Large intestine (tissue), 3 donors: Measurements from ENCODE around the gene CLBA1. TPM values are rescaled to one million over a fixed set of nuclear protein-coding genes. Genes with fewer than 3 reads are reported as not detected.

Experiments
- DNase-seq, 2 donors: peaks; one replicate each; pipeline versions ENCODE4 v3.0.0 to v3.0.0-alpha.2; 2013
- H3K27ac ChIP-seq: one replicate; pipeline ENCODE4 v1.5.1; 2013; ENCODE audit warnings: low read length
- H3K27me3 ChIP-seq: 2 replicates; pipeline ENCODE4 v1.6.1; 2013; ENCODE audit warnings: low read length; ENCODE audit not compliant: control insufficient read depth, insufficient read depth
- H3K36me3 ChIP-seq: 2 replicates; pipeline ENCODE4 v1.6.1; 2013; ENCODE audit warnings: low read length; ENCODE audit not compliant: control insufficient read depth, insufficient read depth
- H3K4me1 ChIP-seq: one replicate; pipeline ENCODE4 v1.6.1; 2013; ENCODE audit warnings: low read length; ENCODE audit not compliant: control insufficient read depth, insufficient read depth
- H3K4me3 ChIP-seq: one replicate; pipeline ENCODE4 v1.5.1; 2013; ENCODE audit warnings: low read length
- H3K9me3 ChIP-seq: one replicate; pipeline ENCODE4 v1.6.1; 2013; ENCODE audit warnings: mild to moderate bottlenecking, low read depth, low read length, moderate library complexity; ENCODE audit not compliant: control insufficient read depth
- WGBS: methylation state at CpG from one replicate; pipeline ENCODE4 v1.1.5; 2013; ENCODE audit warnings: low lambda C conversion rate; ENCODE audit not compliant: insufficient coverage; 5-methylcytosine and 5-hydroxymethylcytosine counted together
- polyA plus RNA-seq: library from polyadenylated mRNA; unstranded; fragments of 120-200 nt; gene quantifications from one replicate; pipeline ENCODE4 v1.2.1, GENCODE V29; 2013

CLBA1 gene
- polyA plus RNA-seq, 1 donor = 7.0 TPM

GRCh38 chr14:104982548-104983230 is 2.9 kb upstream of the CLBA1 start:
- Histone ChIP-seq H3K9me3 (peaks cover 3% of the 10 kb centered on the region), H3K4me1 (peaks cover 1% of the 10 kb centered on the region), H3K4me3 (no peak overlapping the region), H3K36me3 (no peaks in the 10 kb centered on the region), H3K27me3 (peaks cover under 1% of the 10 kb centered on the region), H3K27ac (no peak overlapping the region)
- DNase-seq = no peak
- no CpG with 5 or more reads among the region's 10 CpGs for WGBS

- no peaks in the 10 kb centered on the region for H3K4me1 ChIP-seq
- H3K27ac ChIP-seq = no peak overlapping the region
- WGBS = no CpG with 5 or more reads among the region's 12 CpGs
- no peak for DNase-seq
- peaks cover 3% of the 10 kb centered on the region for H3K9me3 ChIP-seq
- no peaks in the 10 kb centered on the region for H3K27me3 ChIP-seq
- H3K36me3 ChIP-seq = no peaks in the 10 kb centered on the region
- H3K4me3 ChIP-seq = no peak overlapping the region
Observed at GRCh38 chr14:104983231-104983721, 2.3 kb upstream of the CLBA1 start.

- Histone ChIP-seq H3K9me3 (peaks cover 3% of the 10 kb centered on the region), H3K27me3 (no peaks in the 10 kb centered on the region), H3K36me3 (no peaks in the 10 kb centered on the region), H3K4me3 (no peak overlapping the region), H3K27ac (no peak overlapping the region), H3K4me1 (no peaks in the 10 kb centered on the region)
- WGBS = no CpG with 5 or more reads among the region's 15 CpGs
- DNase-seq = no peak
Observed at GRCh38 chr14:104984056-104984894, 1.3 kb upstream of the CLBA1 start.

GRCh38 chr14:104986487-104987164 is 1.0 kb downstream of the CLBA1 start:
- H3K27me3 ChIP-seq = no peaks in the 10 kb centered on the region
- peaks cover 3% of the 10 kb centered on the region for H3K36me3 ChIP-seq
- no peak overlapping the region for H3K27ac ChIP-seq
- peak overlapping the region; percentile 74 for H3K4me3 ChIP-seq
- no CpG with 5 or more reads among the region's 19 CpGs for WGBS
- no peaks in the 10 kb centered on the region for H3K4me1 ChIP-seq
- peaks cover 3% of the 10 kb centered on the region for H3K9me3 ChIP-seq
- DNase-seq = no peak

GRCh38 chr14:104989236-104989950 is 3.8 kb downstream of the CLBA1 start:
- Histone ChIP-seq H3K27me3 (no peaks in the 10 kb centered on the region), H3K4me3 (no peak overlapping the region), H3K27ac (no peak overlapping the region), H3K36me3 (peaks cover 23% of the 10 kb centered on the region), H3K4me1 (no peaks in the 10 kb centered on the region), H3K9me3 (peaks cover 6% of the 10 kb centered on the region)
- no peak for DNase-seq
- WGBS = no CpG with 5 or more reads among the region's 16 CpGs

- Histone ChIP-seq H3K36me3 (peaks cover 28% of the 10 kb centered on the region), H3K27ac (no peak overlapping the region), H3K4me1 (no peaks in the 10 kb centered on the region), H3K27me3 (no peaks in the 10 kb centered on the region), H3K9me3 (peaks cover 4% of the 10 kb centered on the region), H3K4me3 (no peak overlapping the region)
- no peak for DNase-seq
- no CpG with 5 or more reads among the region's 7 CpGs for WGBS
Observed at GRCh38 chr14:104989951-104990303, 4.3 kb downstream of the CLBA1 start.

GRCh38 chr14:104991896-104992230 is 6.3 kb downstream of the CLBA1 start:
- DNase-seq = no peak
- Histone ChIP-seq H3K36me3 (peaks cover 35% of the 10 kb centered on the region), H3K27ac (no peak overlapping the region), H3K4me3 (no peak overlapping the region), H3K4me1 (no peaks in the 10 kb centered on the region), H3K9me3 (peaks cover 3% of the 10 kb centered on the region), H3K27me3 (no peaks in the 10 kb centered on the region)
- no CpG with 5 or more reads among the region's 34 CpGs for WGBS

- Histone ChIP-seq H3K9me3 (peaks cover 3% of the 10 kb centered on the region), H3K4me1 (no peaks in the 10 kb centered on the region), H3K27ac (no peak overlapping the region), H3K4me3 (no peak overlapping the region), H3K27me3 (no peaks in the 10 kb centered on the region), H3K36me3 (peaks cover 35% of the 10 kb centered on the region)
- WGBS = 100% methylated on average over 3 of the region's 11 CpGs
- no peak for DNase-seq
Observed at GRCh38 chr14:104992501-104992900, 6.9 kb downstream of the CLBA1 start.

GRCh38 chr14:104993306-104993705 is 7.7 kb downstream of the CLBA1 start:
- no peak for DNase-seq
- Histone ChIP-seq H3K9me3 (peaks cover 3% of the 10 kb centered on the region), H3K36me3 (peaks cover 35% of the 10 kb centered on the region), H3K4me1 (no peaks in the 10 kb centered on the region), H3K4me3 (no peak overlapping the region), H3K27ac (no peak overlapping the region), H3K27me3 (no peaks in the 10 kb centered on the region)
- WGBS = no CpG with 5 or more reads among the region's 12 CpGs
